Forelimb muscle (tissue), 1 donor: ENCODE measurements around the gene CAMKK1. TPM values are rescaled to one million over a fixed set of nuclear protein-coding genes. Genes with fewer than 3 reads are reported as not detected.

Experiments used
- DNase-seq: peaks from one replicate; pipeline ENCODE4 v3.0.0-alpha.2; 2013; ENCODE audit warnings: low read depth
- polyA plus RNA-seq: library from polyadenylated mRNA; unstranded; fragments of 120-200 nt; gene quantifications from one replicate; pipeline ENCODE4 v1.2.1, GENCODE V29; 2013; ENCODE audit not compliant: insufficient read length

CAMKK1 gene
- 8.4 TPM for polyA plus RNA-seq

- DNase-seq = peak; percentile 69
Measured at GRCh38 chr17:3893003-3893719, at the start of gene CAMKK1. Gene CAMKK1 (minus strand): TSS chr17:3893053. CDS start chr17:3885687, 7,366 bp downstream.

GRCh38 chr17:3940965-3941698 is 48.3 kb upstream of the CAMKK1 start:
- DNase-seq = no peak

GRCh38 chr17:3937359-3937758 is 44.5 kb upstream of the CAMKK1 start:
- no peak for DNase-seq

- DNase-seq = no peak
Measured at GRCh38 chr17:3935825-3936355, 43.0 kb upstream of the CAMKK1 start.

GRCh38 chr17:3935140-3935542 is 42.3 kb upstream of the CAMKK1 start:
- no peak for DNase-seq

GRCh38 chr17:3929764-3930163 is 36.9 kb upstream of the CAMKK1 start:
- no peak for DNase-seq

GRCh38 chr17:3929181-3929580 is 36.3 kb upstream of the CAMKK1 start:
- DNase-seq = no peak

- DNase-seq = no peak
Measured at GRCh38 chr17:3928406-3928805, 35.6 kb upstream of the CAMKK1 start.

- no peak for DNase-seq
Measured at GRCh38 chr17:3927628-3928340, 34.9 kb upstream of the CAMKK1 start.

GRCh38 chr17:3926860-3927627 is 34.2 kb upstream of the CAMKK1 start:
- no peak for DNase-seq

GRCh38 chr17:3925684-3926485 is 33.0 kb upstream of the CAMKK1 start:
- no peak for DNase-seq

- no peak for DNase-seq
Measured at GRCh38 chr17:3924512-3925350, 31.9 kb upstream of the CAMKK1 start.

- no peak for DNase-seq
Measured at GRCh38 chr17:3923466-3924190, 30.8 kb upstream of the CAMKK1 start.

- DNase-seq = no peak
Measured at GRCh38 chr17:3922765-3923164, 29.9 kb upstream of the CAMKK1 start.

- DNase-seq = no peak
Measured at GRCh38 chr17:3921502-3922319, 28.9 kb upstream of the CAMKK1 start.

- DNase-seq = no peak
Measured at GRCh38 chr17:3921006-3921405, 28.2 kb upstream of the CAMKK1 start.

GRCh38 chr17:3919123-3919624 is 26.3 kb upstream of the CAMKK1 start:
- no peak for DNase-seq
